Right atrium auricular region (tissue), 2 donors: ENCODE data around the gene CELA2A. TPM values are rescaled to one million over a fixed set of nuclear protein-coding genes. Genes with fewer than 3 reads are reported as not detected.
"Not testable (repeated sequence)": the region's sequence is repeated elsewhere in the genome, so short reads cannot be mapped to it uniquely, and the experiment has no call there.

Experiments used
- DNase-seq: peaks from one replicate; pipeline ENCODE4 v3.0.0-alpha.2; 2019; ENCODE audit warnings: low spot score
- H3K27ac ChIP-seq, 2 donors: fragments of 200-600 bp; sonication (generic); 1 replicate in 1 of 2; 2 replicates in 1 of 2; pipeline ENCODE4 v1.5.1; 2016 to 2019
- H3K27me3 ChIP-seq, 2 donors: fragments of 200-600 bp; sonication (generic); one replicate each; pipeline versions ENCODE4 v1.5.1 to v1.6.0; 2017 to 2019
- H3K36me3 ChIP-seq: fragments of 200-600 bp; sonication (generic); one replicate; pipeline ENCODE4 v1.5.1; 2016
- H3K4me1 ChIP-seq, 2 donors: fragments of 200-600 bp; sonication (generic); one replicate each; pipeline versions ENCODE4 v1.5.1 to v1.6.0; 2017 to 2019
- H3K4me3 ChIP-seq, 2 donors: fragments of 200-600 bp; sonication (generic); 1 replicate in 1 of 2; 2 replicates in 1 of 2; pipeline ENCODE4 v1.5.1; 2017 to 2019; ENCODE audit warnings: mild to moderate bottlenecking in 1 of 2, moderate library complexity in 1 of 2
- H3K9me3 ChIP-seq, 2 donors: fragments of 200-600 bp; sonication (generic); one replicate each; pipeline ENCODE4 v1.5.1; 2019
- CTCF ChIP-seq, 2 donors: fragments of 200-600 bp; sonication (generic); IDR thresholded peaks; one replicate each; pipeline ENCODE4 v1.5.1; 2019; ENCODE audit warnings: antibody characterized with exemption in 2 of 2
- total RNA-seq, 2 donors: library from RNA; depleted of rRNA; stranded (reverse); fragments of >200 nt; gene quantifications; one replicate each; pipeline ENCODE4 v1.1.0, GENCODE V29; 2016

The CELA2A gene
- total RNA-seq, 2 donors from 2014 or later = not detected

GRCh38 chr1:15483971-15484370 is 27.4 kb downstream of the CELA2A start:
- H3K4me3 ChIP-seq = no peak overlapping the region
- H3K27me3 ChIP-seq = no peaks in the 10 kb centered on the region
- no peak for TF ChIP-seq CTCF (IDR thresholded peaks at IDR 0.05)
- H3K27ac ChIP-seq = no peak overlapping the region
- no peaks in the 10 kb centered on the region for H3K36me3 ChIP-seq
- H3K4me1 ChIP-seq = no peaks in the 10 kb centered on the region
- no peaks in the 10 kb centered on the region for H3K9me3 ChIP-seq
- no peak for DNase-seq

- H3K9me3 ChIP-seq, H3K27ac ChIP-seq, H3K27me3 ChIP-seq, H3K36me3 ChIP-seq, H3K4me3 ChIP-seq, DNase-seq, H3K4me1 ChIP-seq: not testable (repeated sequence)
Measured at GRCh38 chr1:15484443-15484842, 27.9 kb downstream of the CELA2A start.

GRCh38 chr1:15485636-15486035 is 29.1 kb downstream of the CELA2A start:
- Histone ChIP-seq H3K4me1 (no peaks in the 10 kb centered on the region), H3K9me3 (no peaks in the 10 kb centered on the region), H3K4me3 (no peak overlapping the region), H3K27me3 (no peaks in the 10 kb centered on the region), H3K27ac (no peak overlapping the region), H3K36me3 (no peaks in the 10 kb centered on the region)
- no peak for DNase-seq
- no peak for TF ChIP-seq CTCF (IDR thresholded peaks at IDR 0.05)

GRCh38 chr1:15486844-15487610 is 30.5 kb downstream of the CELA2A start:
- H3K9me3 ChIP-seq, DNase-seq, H3K36me3 ChIP-seq, H3K4me3 ChIP-seq, H3K4me1 ChIP-seq, H3K27me3 ChIP-seq, H3K27ac ChIP-seq: not testable (repeated sequence)

GRCh38 chr1:15488371-15488770 is 31.8 kb downstream of the CELA2A start:
- Histone ChIP-seq H3K4me3 (no peak overlapping the region), H3K27me3 (no peaks in the 10 kb centered on the region), H3K27ac (no peak overlapping the region), H3K36me3 (peaks cover 5% of the 10 kb centered on the region), H3K9me3 (no peaks in the 10 kb centered on the region), H3K4me1 (no peaks in the 10 kb centered on the region)
- no peak for TF ChIP-seq CTCF (IDR thresholded peaks at IDR 0.05)
- DNase-seq = no peak

- Histone ChIP-seq H3K36me3 (peaks cover 13% of the 10 kb centered on the region), H3K4me3 (no peak overlapping the region), H3K27me3 (no peaks in the 10 kb centered on the region), H3K27ac (peak overlapping the region in 1 of 2 donors; percentile 57), H3K4me1 (no peaks in the 10 kb centered on the region), H3K9me3 (no peaks in the 10 kb centered on the region)
- no peak for DNase-seq
- TF ChIP-seq CTCF (IDR thresholded peaks at IDR 0.05) = no peak
Measured at GRCh38 chr1:15489052-15489736, 32.7 kb downstream of the CELA2A start.

- peaks cover 13% of the 10 kb centered on the region for H3K36me3 ChIP-seq
- not testable (repeated sequence) for H3K27me3 ChIP-seq, H3K4me3 ChIP-seq, DNase-seq, H3K4me1 ChIP-seq, H3K27ac ChIP-seq, H3K9me3 ChIP-seq
Measured at GRCh38 chr1:15491010-15491409, 34.5 kb downstream of the CELA2A start.
